Uterus (tissue), 2 donors: ENCODE data around the gene RAP1A.

ENCODE experiments used
- POLR2A ChIP-seq, 2 donors: fragments of 450-650 bp; IDR thresholded peaks; one replicate each; pipeline ENCODE4 v1.6.1; 2016; ENCODE audit warnings: antibody characterized with exemption in 2 of 2, mild to moderate bottlenecking in 1 of 2, moderate library complexity in 1 of 2
- TF ChIP-seq, protein P1 (sequence below), 4 experiments: fragments of 200-600 bp in 2 of 4; fragments of 450-650 bp in 2 of 4; sonication (generic) in 2 of 4; IDR thresholded peaks; one replicate each; pipeline ENCODE4 v1.5.1; 2016 to 2019; ENCODE audit warnings: antibody characterized with exemption in 4 of 4, mild to moderate bottlenecking in 2 of 4, moderate library complexity in 1 of 4

DNA sequence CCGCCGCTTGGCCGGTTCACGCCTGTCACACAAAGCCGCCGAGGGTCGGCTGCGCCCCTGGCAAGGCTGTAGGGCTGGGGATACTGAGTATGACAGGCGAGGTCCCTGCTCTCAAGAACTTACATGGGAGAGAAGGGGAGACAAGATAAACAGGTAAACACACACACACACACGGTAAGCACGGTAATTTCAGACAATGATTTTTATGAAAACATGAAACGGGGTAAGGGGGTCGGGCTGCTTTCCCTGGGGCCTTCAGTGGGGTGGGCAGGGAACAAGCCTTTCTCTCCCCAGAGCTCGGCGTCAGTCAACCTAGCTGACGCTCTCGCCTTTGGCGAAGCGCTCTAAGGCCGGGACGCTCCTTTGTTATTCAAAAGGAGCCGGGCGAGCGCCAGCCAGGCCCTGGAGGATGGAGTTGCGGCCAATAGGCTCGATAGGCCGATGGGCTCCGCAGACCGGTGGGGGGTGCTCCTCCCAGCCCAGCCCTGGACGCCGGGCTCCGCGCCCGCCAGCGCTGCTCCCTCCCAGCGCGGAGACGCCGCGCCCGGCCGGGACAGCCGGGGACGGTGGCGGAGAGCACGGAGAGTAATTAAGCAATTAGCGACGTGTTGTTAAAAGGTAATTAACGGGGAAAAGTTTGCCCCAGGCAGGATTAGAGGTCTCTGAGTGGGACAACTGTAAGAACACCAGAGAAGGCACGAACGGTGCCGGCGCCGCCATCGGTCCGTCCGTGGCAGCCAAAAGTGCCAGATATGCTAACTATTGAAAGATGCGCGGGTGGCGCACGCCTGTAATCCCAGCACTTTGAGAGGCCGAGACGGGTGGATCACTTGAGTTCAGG is 120.6 kb downstream of the RAP1A start:
- no peak for TF ChIP-seq POLR2A (IDR thresholded peaks at IDR 0.05)
- TF ChIP-seq, protein P1, sequence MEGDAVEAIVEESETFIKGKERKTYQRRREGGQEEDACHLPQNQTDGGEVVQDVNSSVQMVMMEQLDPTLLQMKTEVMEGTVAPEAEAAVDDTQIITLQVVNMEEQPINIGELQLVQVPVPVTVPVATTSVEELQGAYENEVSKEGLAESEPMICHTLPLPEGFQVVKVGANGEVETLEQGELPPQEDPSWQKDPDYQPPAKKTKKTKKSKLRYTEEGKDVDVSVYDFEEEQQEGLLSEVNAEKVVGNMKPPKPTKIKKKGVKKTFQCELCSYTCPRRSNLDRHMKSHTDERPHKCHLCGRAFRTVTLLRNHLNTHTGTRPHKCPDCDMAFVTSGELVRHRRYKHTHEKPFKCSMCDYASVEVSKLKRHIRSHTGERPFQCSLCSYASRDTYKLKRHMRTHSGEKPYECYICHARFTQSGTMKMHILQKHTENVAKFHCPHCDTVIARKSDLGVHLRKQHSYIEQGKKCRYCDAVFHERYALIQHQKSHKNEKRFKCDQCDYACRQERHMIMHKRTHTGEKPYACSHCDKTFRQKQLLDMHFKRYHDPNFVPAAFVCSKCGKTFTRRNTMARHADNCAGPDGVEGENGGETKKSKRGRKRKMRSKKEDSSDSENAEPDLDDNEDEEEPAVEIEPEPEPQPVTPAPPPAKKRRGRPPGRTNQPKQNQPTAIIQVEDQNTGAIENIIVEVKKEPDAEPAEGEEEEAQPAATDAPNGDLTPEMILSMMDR (IDR thresholded peaks at IDR 0.05): no peak
